Activated T-helper 1 cell treated with anti-CD3 and anti-CD28 coated beads, Interleukin-2, amount 50 U/mL, for 16 hours (primary cell): ENCODE data around the gene THTPA.
"Not testable (repeated sequence)": the region's sequence is repeated elsewhere in the genome, so short reads cannot be mapped to it uniquely, and the experiment has no call there.

Experiments used
- DNase-seq, 2 donors: peaks; one replicate each; pipeline ENCODE4 v3.0.0-alpha.2; 2020; ENCODE audit warnings: low read depth in 1 of 2, low spot score in 1 of 2

The THTPA gene

GRCh38 chr14:23582906-23583760 lies 27.1 kb downstream of the THTPA start:
- DNase-seq, result no peak

GRCh38 chr14:23583761-23584526 lies 27.9 kb downstream of the THTPA start:
- not testable (repeated sequence) for DNase-seq

- DNase-seq, result not testable (repeated sequence)
These were observed 28.6 kb downstream of the THTPA start for GRCh38 chr14:23584527-23585203.

- DNase-seq, result peak; percentile 66
These were observed 33.0 kb downstream of the THTPA start for GRCh38 chr14:23588884-23589598.

GRCh38 chr14:23589606-23590005 lies 33.5 kb downstream of the THTPA start:
- DNase-seq, result no peak

GRCh38 chr14:23590198-23590597 lies 34.1 kb downstream of the THTPA start:
- DNase-seq, result no peak

GRCh38 chr14:23594191-23594590 lies 38.1 kb downstream of the THTPA start:
- DNase-seq, result not testable (repeated sequence)

GRCh38 chr14:23600322-23600707 lies 44.2 kb downstream of the THTPA start:
- no peak for DNase-seq

GRCh38 chr14:23600806-23601205 lies 44.7 kb downstream of the THTPA start:
- DNase-seq, result no peak

- DNase-seq, result no peak
These were observed 45.4 kb downstream of the THTPA start for GRCh38 chr14:23601424-23601823.

- no peak for DNase-seq
These were observed 45.7 kb downstream of the THTPA start for GRCh38 chr14:23601845-23602180.

GRCh38 chr14:23602181-23603095 lies 46.4 kb downstream of the THTPA start:
- DNase-seq, result no peak

- no peak for DNase-seq
These were observed 47.0 kb downstream of the THTPA start for GRCh38 chr14:23603103-23603502.

- DNase-seq, result no peak
These were observed 48.1 kb downstream of the THTPA start for GRCh38 chr14:23604148-23604547.

- no peak for DNase-seq
These were observed 48.7 kb downstream of the THTPA start for GRCh38 chr14:23604675-23605170.

- DNase-seq, result no peak
These were observed 50.0 kb downstream of the THTPA start for GRCh38 chr14:23605931-23606585.

- no peak for DNase-seq
These were observed 52.4 kb downstream of the THTPA start for GRCh38 chr14:23608454-23608853.

GRCh38 chr14:23609001-23609400 lies 52.9 kb downstream of the THTPA start:
- DNase-seq, result no peak

GRCh38 chr14:23609411-23610089 lies 53.5 kb downstream of the THTPA start:
- not testable (repeated sequence) for DNase-seq
